OCI-LY3 (cell line): Measurements from ENCODE around the gene OSMR.

Experiments
- H2AFZ ChIP-seq: fragments of 200-600, 300-600 bp; shearing (Covaris generic); 2 replicates; pipeline ENCODE4 v1.6.0; 2014; ENCODE audit warnings: antibody characterized with exemption, low read depth, low read length
- H3K27ac ChIP-seq: fragments of 200-600, 300-600 bp; sonication (generic); 2 replicates; pipeline ENCODE4 v1.5.1; 2014; ENCODE audit warnings: mild to moderate bottlenecking, low read length, moderate library complexity, mixed read lengths
- H3K27me3 ChIP-seq: fragments of 200-600, 300-600 bp; sonication (generic); 2 replicates; pipeline ENCODE4 v1.6.1; 2014; ENCODE audit warnings: low read depth, low read length, mixed read lengths
- H3K36me3 ChIP-seq: fragments of 200-600, 300-600 bp; sonication (generic); replicated peaks from 2 replicates; pipeline ENCODE3; 2014; ENCODE audit warnings: low read depth, low read length, mixed read lengths
- H3K4me1 ChIP-seq: fragments of 300-600, 200-600 bp; sonication (generic); 2 replicates; pipeline ENCODE4 v1.6.1; 2014; ENCODE audit warnings: low read length, mixed read lengths
- H3K4me2 ChIP-seq: fragments of 200-600, 300-600 bp; sonication (generic); 2 replicates; pipeline ENCODE4 v1.6.1; 2014; ENCODE audit warnings: low read length, mixed read lengths
- H3K4me3 ChIP-seq: fragments of 300-600, 200-600 bp; sonication (generic); 2 replicates; pipeline ENCODE4 v1.5.1; 2014; ENCODE audit warnings: antibody characterized with exemption, mild to moderate bottlenecking, low read length, moderate library complexity
- H3K79me2 ChIP-seq: fragments of 300-600, 200-600 bp; shearing (Covaris generic); 2 replicates; pipeline ENCODE4 v1.6.1; 2014; ENCODE audit warnings: mild to moderate bottlenecking, low read length, mixed read lengths
- H3K9ac ChIP-seq: fragments of 300-600, 200-600 bp; shearing (Covaris generic); 2 replicates; pipeline ENCODE4 v1.6.0; 2014; ENCODE audit warnings: mild to moderate bottlenecking, low read length, moderate library complexity
- H3K9me3 ChIP-seq: fragments of 200-600, 300-600 bp; shearing (Covaris generic); 2 replicates; pipeline ENCODE4 v1.6.1; 2014; ENCODE audit warnings: low read length, mixed read lengths; ENCODE audit not compliant: insufficient read depth
- H4K20me1 ChIP-seq: fragments of 200-600, 300-600 bp; sonication (generic); 2 replicates; pipeline ENCODE4 v1.6.1; 2016; ENCODE audit warnings: low read length, mixed read lengths; ENCODE audit not compliant: insufficient read depth
- CTCF ChIP-seq: fragments of 200-600, 300-600 bp; sonication (generic); IDR thresholded peaks from 2 replicates; pipeline ENCODE4 v1.5.1; 2014; ENCODE audit warnings: antibody characterized with exemption, low read length, low read depth
- EZH2phosphoT487 ChIP-seq: fragments of 200-600 bp; shearing (Covaris generic); IDR thresholded peaks from 2 replicates; pipeline ENCODE4 v1.6.1; 2018; ENCODE audit warnings: antibody characterized with exemption, mixed run types, low read depth

OSMR gene

DNA sequence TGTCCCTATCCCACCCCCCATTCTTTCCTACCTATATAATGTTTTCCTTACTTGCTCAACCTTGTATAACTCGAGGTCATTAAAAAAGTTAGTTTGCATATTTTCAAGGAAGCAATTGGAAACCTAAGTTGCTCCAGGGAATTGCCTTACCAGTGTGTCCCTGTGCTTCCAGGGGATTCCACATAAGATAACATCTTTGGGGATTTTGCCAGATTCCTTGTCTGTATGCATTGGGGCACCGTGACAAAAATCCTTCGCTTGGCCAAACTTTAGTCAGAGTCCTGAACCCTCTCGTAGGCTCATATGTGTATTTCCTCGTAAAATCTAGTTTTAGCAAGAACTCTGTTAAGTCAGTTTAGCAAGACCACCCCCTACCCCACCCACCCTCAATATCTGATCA, 14.7 kb upstream of the OSMR start:
- no peak overlapping the region for H2AFZ ChIP-seq
- H3K4me1 ChIP-seq: no peaks in the 10 kb centered on the region
- no peaks in the 10 kb centered on the region for H3K9me3 ChIP-seq
- peaks cover 11% of the 10 kb centered on the region; the same call in 1 of the 2 replicates for H3K27me3 ChIP-seq
- H3K9ac ChIP-seq: no peak overlapping the region
- H3K4me2 ChIP-seq: no peak overlapping the region
- no peaks in the 10 kb centered on the region for H3K79me2 ChIP-seq
- H3K27ac ChIP-seq: no peak overlapping the region
- no peaks in the 10 kb centered on the region for H3K36me3 ChIP-seq
- no peak for TF ChIP-seq EZH2phosphoT487
- TF ChIP-seq CTCF: no peak
- no peak overlapping the region for H3K4me3 ChIP-seq
- no peaks in the 10 kb centered on the region for H4K20me1 ChIP-seq

- Histone ChIP-seq H3K79me2 (no peaks in the 10 kb centered on the region), H3K27ac (no peak overlapping the region)
- TF ChIP-seq CTCF (peak; percentile 39), EZH2phosphoT487 (no peak)
Observed at GRCh38 chr5:38831909-38832308, 13.9 kb upstream of the OSMR start.

GRCh38 chr5:38832810-38833209, 13.0 kb upstream of the OSMR start:
- Histone ChIP-seq H3K79me2 (no peaks in the 10 kb centered on the region), H3K9ac (no peak overlapping the region), H3K27ac (no peak overlapping the region), H2AFZ (no peak overlapping the region), H3K9me3 (no peaks in the 10 kb centered on the region), H3K4me1 (no peaks in the 10 kb centered on the region), H3K27me3 (peaks cover 4% of the 10 kb centered on the region; the same call in 1 of the 2 replicates), H3K4me3 (no peak overlapping the region), H3K4me2 (no peak overlapping the region), H3K36me3 (no peaks in the 10 kb centered on the region), H4K20me1 (no peaks in the 10 kb centered on the region)
- TF ChIP-seq EZH2phosphoT487: no peak
- no peak for TF ChIP-seq CTCF

More at GRCh38 chr5:38831909-38832308, 13.9 kb upstream of the OSMR start:
- H3K36me3 ChIP-seq: no peaks in the 10 kb centered on the region
- H3K9me3 ChIP-seq: no peaks in the 10 kb centered on the region
- no peak overlapping the region for H3K4me3 ChIP-seq
- no peaks in the 10 kb centered on the region for H4K20me1 ChIP-seq
- H3K4me2 ChIP-seq: no peak overlapping the region
- no peaks in the 10 kb centered on the region for H3K4me1 ChIP-seq
- no peak overlapping the region for H2AFZ ChIP-seq
- no peak overlapping the region for H3K9ac ChIP-seq
- H3K27me3 ChIP-seq: peaks cover 11% of the 10 kb centered on the region; the same call in 1 of the 2 replicates

- Histone ChIP-seq H3K9me3 (no peaks in the 10 kb centered on the region), H3K4me2 (no peak overlapping the region), H3K27me3 (no peaks in the 10 kb centered on the region), H3K9ac (no peak overlapping the region), H3K4me3 (no peak overlapping the region), H3K36me3 (no peaks in the 10 kb centered on the region), H3K79me2 (no peaks in the 10 kb centered on the region), H4K20me1 (no peaks in the 10 kb centered on the region), H3K27ac (no peak overlapping the region), H2AFZ (no peak overlapping the region), H3K4me1 (no peaks in the 10 kb centered on the region)
- TF ChIP-seq EZH2phosphoT487 (no peak), CTCF (no peak)
Observed at GRCh38 chr5:38835887-38836286, 9.9 kb upstream of the OSMR start.
